IMR-90 (cell line): Measurements from ENCODE around the gene ARHGEF4. TPM values are rescaled to one million over a fixed set of nuclear protein-coding genes. Genes with fewer than 3 reads are reported as not detected.

Experiments
- ATAC-seq: fragments of 200-7000 bp; cut with Tn5 transposase; 2 replicates; pipeline ENCODE4 v1.9.1; 2020; ENCODE audit warnings: low read depth, mild to moderate bottlenecking, moderate library complexity
- BruUV-seq: library from RNA; stranded (reverse); fragments of 400-500 nt; replicated peaks from 2 replicates; lab custom pipeline; 2021; lab: Mats Ljungman, UMichigan
- CTCF ChIA-PET: fragments of 300-600 bp; formaldehyde crosslinking; extraction: SDS; loops from one replicate; lab custom pipeline; 2021; ENCODE audit warnings: antibody characterized with exemption; lab: Yijun Ruan, JAX
- POLR2A ChIA-PET: fragments of 300-600 bp; sonication (Branson Sonifier 250); formaldehyde crosslinking; loops from one replicate; lab custom pipeline; 2022; ENCODE audit warnings: antibody characterized with exemption; ENCODE audit not compliant: unreplicated experiment; lab: Charles Lee
- DNase-seq: peaks from one replicate; pipeline ENCODE4 v3.0.0; 2013
- H2AFZ ChIP-seq: replicated peaks from 2 replicates; pipeline ENCODE3; 2013; ENCODE audit warnings: low read length, mild to moderate bottlenecking; ENCODE audit not compliant: poor library complexity
- H2AK5ac ChIP-seq: 2 replicates; pipeline ENCODE4 v1.6.1; 2013; ENCODE audit warnings: low read depth, low read length, inconsistent platforms
- H2AK9ac ChIP-seq: replicated peaks from 2 replicates; pipeline ENCODE3; 2013; ENCODE audit warnings: mild to moderate bottlenecking, low read depth, low read length, moderate library complexity; ENCODE audit not compliant: poor library complexity
- H2BK120ac ChIP-seq: 2 replicates; pipeline ENCODE4 v1.6.1; 2013; ENCODE audit warnings: low read depth, low read length, inconsistent platforms
- H2BK15ac ChIP-seq: 3 replicates; pipeline ENCODE4 v1.6.1; 2013; ENCODE audit warnings: low read depth, low read length, inconsistent platforms
- H2BK20ac ChIP-seq: 2 replicates; pipeline ENCODE4 v1.6.1; 2013; ENCODE audit warnings: low read depth, mild to moderate bottlenecking, inconsistent platforms, low read length, moderate library complexity
- H2BK5ac ChIP-seq: 2 replicates; pipeline ENCODE4 v1.6.1; 2013; ENCODE audit warnings: mild to moderate bottlenecking, low read depth, low read length, inconsistent platforms; ENCODE audit not compliant: poor library complexity, severe bottlenecking
- H3K14ac ChIP-seq: replicated peaks from 2 replicates; pipeline ENCODE4 v1.6.1; 2013; ENCODE audit warnings: low read depth, low read length, inconsistent platforms
- H3K18ac ChIP-seq: 2 replicates; pipeline ENCODE4 v1.6.1; 2013; ENCODE audit warnings: low read depth, low read length, control low read depth
- H3K23ac ChIP-seq: 2 replicates; pipeline ENCODE4 v1.6.1; 2013; ENCODE audit warnings: low read depth, low read length, inconsistent platforms
- H3K27ac ChIP-seq: 2 replicates; pipeline ENCODE4 v1.5.1; 2013; ENCODE audit warnings: mild to moderate bottlenecking, control low read depth, low read length; ENCODE audit not compliant: insufficient read depth
- H3K27me3 ChIP-seq: 2 replicates; pipeline ENCODE4 v1.6.1; 2013; ENCODE audit warnings: low read length; ENCODE audit not compliant: control insufficient read depth, insufficient read depth
- H3K36me3 ChIP-seq: 2 replicates; pipeline ENCODE4 v1.6.1; 2013; ENCODE audit warnings: low read length, mixed read lengths; ENCODE audit not compliant: control insufficient read depth, insufficient read depth
- H3K4ac ChIP-seq: 2 replicates; pipeline ENCODE4 v1.6.1; 2013; ENCODE audit warnings: low read depth, low read length, inconsistent platforms
- H3K4me1 ChIP-seq: 2 replicates; pipeline ENCODE4 v1.6.1; 2013; ENCODE audit warnings: low read length, mixed read lengths; ENCODE audit not compliant: control insufficient read depth, insufficient read depth
- H3K4me2 ChIP-seq: 2 replicates; pipeline ENCODE4 v1.6.1; 2013; ENCODE audit warnings: low read depth, mild to moderate bottlenecking, control low read depth, low read length, moderate library complexity
- H3K4me3 ChIP-seq: 2 replicates; pipeline ENCODE4 v1.5.1; 2013; ENCODE audit warnings: low read depth, mild to moderate bottlenecking, control low read depth, low read length, moderate library complexity; ENCODE audit not compliant: insufficient read depth
- H3K56ac ChIP-seq: 2 replicates; pipeline ENCODE4 v1.6.1; 2013; ENCODE audit warnings: low read length, inconsistent platforms; ENCODE audit not compliant: insufficient read depth; ENCODE audit errors: extremely low read depth
- H3K79me1 ChIP-seq, 2 experiments: 2 replicates each; pipeline ENCODE4 v1.6.1; 2013; ENCODE audit warnings: low read length in 2 of 2, inconsistent platforms in 1 of 2, low read depth in 1 of 2
- H3K9ac ChIP-seq: 2 replicates; pipeline ENCODE4 v1.6.1; 2013; ENCODE audit warnings: low read depth, low read length, control low read depth
- H3K9me1 ChIP-seq: 2 replicates; pipeline ENCODE4 v1.6.1; 2013; ENCODE audit warnings: low read length, inconsistent platforms; ENCODE audit not compliant: insufficient read depth
- H3K9me3 ChIP-seq: 2 replicates; pipeline ENCODE4 v1.6.1; 2013; ENCODE audit warnings: low read length; ENCODE audit not compliant: control insufficient read depth, insufficient read depth
- H4K20me1 ChIP-seq: 2 replicates; pipeline ENCODE4 v1.6.1; 2013; ENCODE audit warnings: low read length, inconsistent platforms; ENCODE audit not compliant: insufficient read depth
- H4K5ac ChIP-seq: 2 replicates; pipeline ENCODE4 v1.6.1; 2013; ENCODE audit warnings: mild to moderate bottlenecking, low read depth, low read length, control low read depth
- H4K8ac ChIP-seq, 2 experiments: 2 replicates each; pipeline ENCODE4 v1.6.1; 2013; ENCODE audit warnings: low read depth in 2 of 2, low read length in 2 of 2, control low read depth in 1 of 2, inconsistent platforms in 1 of 2
- H4K91ac ChIP-seq: 2 replicates; pipeline ENCODE4 v1.6.1; 2013; ENCODE audit warnings: low read depth, low read length, inconsistent platforms; ENCODE audit not compliant: insufficient read depth
- BHLHE40 ChIP-seq: fragments of 150-350 bp; IDR thresholded peaks from 2 replicates; pipeline ENCODE4 v1.6.1; 2016; ENCODE audit warnings: mild to moderate bottlenecking, low read depth, low read length
- CEBPB ChIP-seq: IDR thresholded peaks from 2 replicates; pipeline ENCODE4 v1.6.1; 2012; ENCODE audit warnings: low read depth, low read length, improper control_type of control experiment
- CHD1 ChIP-seq: IDR thresholded peaks from 2 replicates; pipeline ENCODE4 v1.6.1; 2012; ENCODE audit warnings: low read depth, low read length, improper control_type of control experiment
- FOS ChIP-seq: fragments of 150-350 bp; IDR thresholded peaks from 2 replicates; pipeline ENCODE4 v1.6.1; 2016; ENCODE audit warnings: low read depth, low read length
- MAFK ChIP-seq: IDR thresholded peaks from 2 replicates; pipeline ENCODE4 v1.6.1; 2012; ENCODE audit warnings: low read depth, low read length, improper control_type of control experiment
- MAZ ChIP-seq: IDR thresholded peaks from 2 replicates; pipeline ENCODE4 v1.6.1; 2012; ENCODE audit warnings: low read depth, mild to moderate bottlenecking, low read length, improper control_type of control experiment, moderate library complexity, borderline replicate concordance
- MXI1 ChIP-seq: IDR thresholded peaks from 2 replicates; pipeline ENCODE4 v1.6.1; 2012; ENCODE audit warnings: low read depth, mild to moderate bottlenecking, low read length, moderate library complexity, borderline replicate concordance
- NFE2L2 ChIP-seq: fragments of 150-350 bp; IDR thresholded peaks from 2 replicates; pipeline ENCODE4 v1.6.1; 2016; ENCODE audit warnings: low read depth, mild to moderate bottlenecking, low read length
- POLR2A ChIP-seq: IDR thresholded peaks from 2 replicates; pipeline ENCODE4 v1.6.1; 2012; ENCODE audit warnings: mild to moderate bottlenecking, low read depth, low read length
- RAD21 ChIP-seq: IDR thresholded peaks from 2 replicates; pipeline ENCODE4 v1.6.1; 2012; ENCODE audit warnings: low read length, improper control_type of control experiment
- RCOR1 ChIP-seq: IDR thresholded peaks from 2 replicates; pipeline ENCODE4 v1.6.1; 2012; ENCODE audit warnings: mild to moderate bottlenecking, low read length, improper control_type of control experiment; ENCODE audit not compliant: insufficient replicate concordance
- RFX5 ChIP-seq: IDR thresholded peaks from 2 replicates; pipeline ENCODE4 v1.8.0; 2012; ENCODE audit warnings: low read depth, mild to moderate bottlenecking, low read length, moderate library complexity
- SMC3 ChIP-seq: fragments of 150-350 bp; IDR thresholded peaks from 2 replicates; pipeline ENCODE4 v1.6.1; 2016; ENCODE audit warnings: low read depth, mild to moderate bottlenecking, antibody characterized with exemption, low read length, moderate library complexity
- WGBS, 2 experiments: methylation state at CpG; one replicate each; pipeline versions ENCODE4 v1.1.5 to v1.1.7; 2013; ENCODE audit warnings: missing lambda C conversion rate in 2 of 2; ENCODE audit not compliant: insufficient read length in 1 of 2; ENCODE audit errors: extremely low coverage in 2 of 2; 5-methylcytosine and 5-hydroxymethylcytosine counted together
- dilution Hi-C: fragments of 300-500 bp; cut with HindIII; formaldehyde crosslinking; loops from one replicate; pipeline ENCODE4 v1.14.3; 2018; ENCODE audit warnings: low sequenced_read_pairs; ENCODE audit not compliant: unreplicated experiment
- in situ Hi-C: fragments of 300-500 bp; cut with MboI; formaldehyde crosslinking; loops from 3 replicates; pipeline ENCODE4 v1.14.3; 2019; ENCODE audit warnings: low sequenced_read_pairs, inconsistent platforms, mixed read lengths
- intact Hi-C: fragments of 100-400 bp; cut with micrococcal nuclease; formaldehyde crosslinking; loops from 2 replicates; pipeline ENCODE4 v1.10.0; 2022
- polyA plus RNA-seq, 3 experiments: library from polyadenylated mRNA; depleted of rRNA; stranded (reverse); fragments of >200 nt; gene quantifications; 2 replicates each; pipeline ENCODE4 v1.2.3, GENCODE V29; 2012; ENCODE audit warnings: low replicate concordance in 1 of 3
- total RNA-seq: library from RNA; depleted of rRNA; stranded (reverse); fragments of >200 nt; gene quantifications from 2 replicates; pipeline ENCODE4 v1.2.3, GENCODE V29; 2012
- TF ChIP-seq, protein P1 (sequence below): conservative IDR thresholded peaks from 2 replicates; pipeline ENCODE4 v1.5.1; 2012; ENCODE audit warnings: mild to moderate bottlenecking, low read depth, low read length, improper control_type of control experiment
- TF ChIP-seq, protein P2 (sequence below): fragments of 150-350 bp; IDR thresholded peaks from 2 replicates; pipeline ENCODE4 v1.6.1; 2016; ENCODE audit warnings: low read depth, mild to moderate bottlenecking, low read length, moderate library complexity, borderline replicate concordance

ARHGEF4 gene
- total and polyA plus RNA-seq, 2 of the 4 experiments (the other 2 are of a cell fraction), result 2.7 to 5.0 TPM

DNA sequence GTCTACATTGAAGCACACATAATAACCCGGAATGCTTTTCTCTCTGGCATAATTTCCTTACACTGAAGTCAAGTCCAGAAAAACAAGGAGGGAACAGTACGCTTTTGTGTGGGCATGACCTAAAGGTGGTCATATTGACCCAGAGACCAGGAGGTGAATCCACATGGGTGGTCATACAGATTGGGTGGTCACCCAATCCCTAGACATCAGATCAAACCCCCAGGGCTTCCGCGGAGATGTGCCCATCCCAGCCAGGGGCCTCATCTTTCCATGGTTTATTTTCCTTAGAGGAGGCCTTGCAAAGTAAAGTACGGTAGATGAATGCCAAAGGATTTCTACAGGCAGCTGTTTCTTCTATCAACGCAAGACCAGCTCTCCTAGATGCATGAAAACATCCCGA is 217.8 kb downstream of the ARHGEF4 start:
- Histone ChIP-seq H3K23ac (no peak overlapping the region), H3K9ac (no peak overlapping the region), H3K18ac (no peak overlapping the region), H4K8ac (no peak overlapping the region), H3K4me1 (peaks cover 19% of the 10 kb centered on the region), H3K14ac (no peak overlapping the region), H4K20me1 (peaks cover 57% of the 10 kb centered on the region), H3K36me3 (peaks cover 50% of the 10 kb centered on the region), H3K4ac (no peak overlapping the region), H2BK20ac (no peak overlapping the region), H3K27ac (no peak overlapping the region), H2AK9ac (no peak overlapping the region), H4K5ac (no peak overlapping the region), H2AFZ (no peak overlapping the region), H3K79me1 (peaks cover 36 to 75% of the 10 kb centered on the region in 2 experiments), H3K4me2 (no peak overlapping the region), H3K4me3 (no peak overlapping the region), H3K27me3 (no peaks in the 10 kb centered on the region), H3K9me1 (peaks cover 28% of the 10 kb centered on the region), H3K56ac (no peak overlapping the region), H2AK5ac (no peak overlapping the region), H3K9me3 (no peaks in the 10 kb centered on the region), H2BK15ac (no peak overlapping the region), H4K91ac (no peak overlapping the region), H2BK120ac (no peak overlapping the region), H2BK5ac (no peak overlapping the region)
- BruUV-seq, result no TSS peak
- no CpG with 5 or more reads among the region's 7 CpGs for WGBS, 2 experiments
- dilution Hi-C loops (no loop called here), intact Hi-C loops (no loop called here), in situ Hi-C loops (no loop called here)
- ATAC-seq, result no peak
- CTCF ChIA-PET, result no interaction called here
- TF ChIP-seq CEBPB, result no peak
- no peak for TF ChIP-seq CHD1
- TF ChIP-seq MAZ, result no peak
- no peak for TF ChIP-seq POLR2A
- no peak for TF ChIP-seq NFE2L2
- TF ChIP-seq, protein P1, sequence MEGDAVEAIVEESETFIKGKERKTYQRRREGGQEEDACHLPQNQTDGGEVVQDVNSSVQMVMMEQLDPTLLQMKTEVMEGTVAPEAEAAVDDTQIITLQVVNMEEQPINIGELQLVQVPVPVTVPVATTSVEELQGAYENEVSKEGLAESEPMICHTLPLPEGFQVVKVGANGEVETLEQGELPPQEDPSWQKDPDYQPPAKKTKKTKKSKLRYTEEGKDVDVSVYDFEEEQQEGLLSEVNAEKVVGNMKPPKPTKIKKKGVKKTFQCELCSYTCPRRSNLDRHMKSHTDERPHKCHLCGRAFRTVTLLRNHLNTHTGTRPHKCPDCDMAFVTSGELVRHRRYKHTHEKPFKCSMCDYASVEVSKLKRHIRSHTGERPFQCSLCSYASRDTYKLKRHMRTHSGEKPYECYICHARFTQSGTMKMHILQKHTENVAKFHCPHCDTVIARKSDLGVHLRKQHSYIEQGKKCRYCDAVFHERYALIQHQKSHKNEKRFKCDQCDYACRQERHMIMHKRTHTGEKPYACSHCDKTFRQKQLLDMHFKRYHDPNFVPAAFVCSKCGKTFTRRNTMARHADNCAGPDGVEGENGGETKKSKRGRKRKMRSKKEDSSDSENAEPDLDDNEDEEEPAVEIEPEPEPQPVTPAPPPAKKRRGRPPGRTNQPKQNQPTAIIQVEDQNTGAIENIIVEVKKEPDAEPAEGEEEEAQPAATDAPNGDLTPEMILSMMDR, result no peak
- TF ChIP-seq RFX5, result no peak
- no peak for TF ChIP-seq SMC3
- no peak for TF ChIP-seq RAD21
- TF ChIP-seq MXI1, result no peak
- no peak for TF ChIP-seq RCOR1
- TF ChIP-seq MAFK, result no peak
- TF ChIP-seq FOS, result no peak
- no peak for TF ChIP-seq BHLHE40
- TF ChIP-seq, protein P2, sequence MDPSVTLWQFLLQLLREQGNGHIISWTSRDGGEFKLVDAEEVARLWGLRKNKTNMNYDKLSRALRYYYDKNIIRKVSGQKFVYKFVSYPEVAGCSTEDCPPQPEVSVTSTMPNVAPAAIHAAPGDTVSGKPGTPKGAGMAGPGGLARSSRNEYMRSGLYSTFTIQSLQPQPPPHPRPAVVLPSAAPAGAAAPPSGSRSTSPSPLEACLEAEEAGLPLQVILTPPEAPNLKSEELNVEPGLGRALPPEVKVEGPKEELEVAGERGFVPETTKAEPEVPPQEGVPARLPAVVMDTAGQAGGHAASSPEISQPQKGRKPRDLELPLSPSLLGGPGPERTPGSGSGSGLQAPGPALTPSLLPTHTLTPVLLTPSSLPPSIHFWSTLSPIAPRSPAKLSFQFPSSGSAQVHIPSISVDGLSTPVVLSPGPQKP, result no peak
- DNase-seq, result no peak
- POLR2A ChIA-PET, result interaction anchor here (0.6 kb wide), 1 partner anchor 44 kb away, joined by 3 read pairs; no protein-coding TSS in a partner anchor
